Fibroblast of the conjunctiva (primary cell): Measurements from ENCODE around the gene TBX15.
"Not testable (repeated sequence)": the region's sequence is repeated elsewhere in the genome, so short reads cannot be mapped to it uniquely, and the experiment has no call there.

ENCODE experiments used
- DNase-seq: peaks from one replicate; pipeline ENCODE4 v3.0.0-alpha.2; 2010; ENCODE audit warnings: low read depth

The TBX15 gene

DNA sequence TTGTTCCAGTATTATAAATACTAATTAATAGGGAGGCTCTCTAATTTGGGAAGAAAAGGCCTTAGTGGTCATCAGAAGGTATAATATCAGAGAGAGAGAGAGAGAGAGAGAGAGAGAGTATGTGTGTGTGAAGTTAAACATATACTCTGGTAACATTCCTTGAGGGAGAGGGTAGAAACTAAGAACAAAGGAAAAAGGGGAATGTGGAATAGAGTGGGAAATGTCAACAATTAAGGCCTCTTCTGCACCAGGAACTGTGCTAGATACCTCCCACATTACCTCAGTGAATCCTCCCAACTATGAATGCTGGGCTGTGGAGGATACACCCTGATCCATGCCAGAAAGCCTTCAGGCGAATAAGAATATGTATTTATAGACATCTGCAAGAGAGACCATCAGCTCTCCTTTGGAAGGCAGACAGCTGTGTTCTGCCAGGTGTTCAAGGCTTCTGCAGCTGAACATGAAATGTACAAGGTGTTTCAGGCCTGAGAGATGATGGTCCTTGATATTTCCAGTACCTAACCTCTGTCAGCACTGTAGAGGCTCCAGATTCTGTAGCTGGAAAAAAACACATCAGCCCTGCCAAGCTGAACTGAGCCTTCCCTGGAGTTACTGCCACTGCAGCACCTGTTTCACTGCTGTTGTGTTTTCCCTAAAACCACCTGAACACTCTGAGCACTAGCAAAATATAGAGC is 29.1 kb downstream of the TBX15 start:
- DNase-seq: no peak

GRCh38 chr1:118958140-118958539 is 30.0 kb downstream of the TBX15 start:
- no peak for DNase-seq

- DNase-seq: not testable (repeated sequence)
Measured at GRCh38 chr1:118957579-118957978, 30.6 kb downstream of the TBX15 start.

DNA sequence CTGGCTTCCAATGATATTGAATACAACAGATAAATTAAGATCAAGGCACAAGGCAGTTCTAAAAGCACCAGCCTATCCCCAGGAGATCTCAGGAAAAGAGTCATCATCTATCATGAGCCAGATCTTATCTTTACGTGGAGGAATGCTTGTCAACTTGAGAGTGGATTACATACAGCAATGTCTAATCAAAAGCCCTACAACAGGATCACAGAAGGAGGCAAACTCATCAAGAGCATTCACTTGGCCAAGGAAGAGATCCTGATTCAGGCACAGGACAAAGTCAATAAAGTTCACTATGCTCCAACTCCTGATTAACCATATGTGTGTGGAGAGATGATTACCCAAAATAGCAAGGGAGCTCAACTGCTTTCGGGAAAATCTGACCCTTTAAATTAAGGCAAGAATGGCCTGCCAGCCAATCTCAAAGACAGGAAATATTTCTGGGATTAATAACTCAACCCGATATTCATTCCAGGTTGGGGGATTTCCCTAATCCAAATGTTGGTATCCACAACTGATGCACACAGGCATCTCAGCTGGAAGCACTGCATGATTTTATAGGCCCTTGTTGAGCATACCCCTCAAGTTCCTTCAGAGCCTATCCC is 33.7 kb downstream of the TBX15 start:
- DNase-seq: no peak

DNA sequence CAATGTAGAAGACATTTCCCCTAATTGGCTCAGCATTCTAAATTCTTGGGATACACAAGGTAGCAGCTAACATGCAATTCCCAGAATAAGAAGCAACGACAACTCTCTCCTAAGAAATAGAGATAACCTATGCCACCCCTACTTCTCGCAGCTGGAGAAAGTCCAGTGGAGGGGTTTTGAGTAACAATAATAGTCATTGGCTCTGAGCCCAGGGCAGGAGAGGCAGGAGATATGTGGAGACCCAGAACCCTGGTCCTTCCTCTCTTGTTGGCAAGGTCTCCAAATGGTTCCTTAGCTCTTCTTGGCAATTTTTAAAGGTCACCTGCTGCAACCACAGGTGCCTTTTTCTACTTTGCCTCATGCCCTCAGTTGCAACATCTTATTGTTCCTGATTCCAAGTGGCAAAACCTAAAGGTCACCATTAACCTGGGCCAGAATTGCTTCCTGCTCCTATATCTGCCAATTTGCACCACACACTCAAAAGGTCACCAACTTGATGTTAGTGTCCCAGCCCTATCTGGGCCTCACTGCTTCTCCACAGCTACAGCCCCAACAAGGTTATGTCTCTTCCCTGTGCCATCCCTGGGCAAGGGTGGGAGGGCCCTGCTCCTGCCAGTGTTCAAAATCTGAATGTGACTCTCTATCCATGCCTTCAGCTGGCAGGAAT is 36.7 kb downstream of the TBX15 start:
- DNase-seq: no peak

DNA sequence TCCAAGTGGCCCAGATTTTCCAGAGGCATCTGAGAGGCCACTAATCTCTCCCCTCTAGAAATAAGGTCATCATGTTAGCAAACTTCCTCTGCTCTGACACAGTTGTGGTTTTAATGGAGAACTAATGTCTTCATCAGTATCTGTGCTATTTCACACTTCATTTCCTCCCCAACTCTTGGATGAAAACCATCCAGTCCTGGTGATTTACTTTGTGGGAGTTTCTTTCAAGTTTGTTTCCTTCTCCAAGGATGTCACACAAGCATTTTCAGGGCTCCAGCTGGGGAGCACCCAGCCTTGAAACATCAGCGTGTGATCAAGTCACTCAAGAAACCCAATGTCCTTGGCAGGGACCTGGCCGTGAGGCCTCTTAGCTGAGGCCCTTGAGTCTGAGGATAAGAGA is 38.8 kb downstream of the TBX15 start:
- no peak for DNase-seq

DNA sequence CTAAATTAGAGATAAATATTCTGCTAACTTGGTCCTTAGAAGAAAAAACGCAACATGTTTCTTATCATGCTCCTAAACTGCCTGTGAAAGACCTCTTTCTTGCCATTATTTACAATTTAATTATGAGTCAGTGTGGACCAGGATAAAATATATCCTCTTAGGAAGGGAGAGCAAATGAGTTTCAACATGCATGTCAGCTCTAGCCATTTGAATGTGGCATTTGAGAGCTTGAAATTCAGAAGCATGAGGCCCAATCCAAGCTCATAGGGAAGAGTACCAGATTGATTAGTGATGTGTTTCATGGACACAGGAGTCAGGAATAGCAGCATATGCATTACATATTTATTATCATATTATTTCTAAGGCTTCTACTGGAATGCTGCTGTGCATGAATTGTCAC is 39.3 kb downstream of the TBX15 start:
- DNase-seq: no peak

- no peak for DNase-seq
Measured at GRCh38 chr1:118948351-118948750, 39.8 kb downstream of the TBX15 start.

DNA sequence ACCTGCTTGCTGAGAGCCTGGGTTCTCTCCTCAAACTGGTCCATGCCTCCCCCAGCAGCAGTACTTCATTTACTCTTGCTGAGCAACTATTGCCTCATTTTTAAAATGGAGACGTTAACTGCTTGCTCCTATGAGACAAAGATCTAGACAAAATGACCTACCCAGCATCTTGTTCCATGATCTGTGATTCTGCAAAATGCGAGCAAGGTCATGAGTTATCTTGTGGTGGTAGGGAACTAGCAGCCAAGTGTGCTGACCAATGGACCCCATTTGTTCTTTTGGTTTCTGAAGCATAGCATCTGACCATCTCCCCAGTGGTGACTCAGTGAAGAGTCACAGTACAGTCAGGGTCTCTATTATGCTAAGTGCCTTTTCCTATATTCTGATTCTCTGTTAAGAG is 40.4 kb downstream of the TBX15 start:
- DNase-seq: peak; percentile 50

GRCh38 chr1:118947003-118947765 is 41.0 kb downstream of the TBX15 start:
- no peak for DNase-seq

DNA sequence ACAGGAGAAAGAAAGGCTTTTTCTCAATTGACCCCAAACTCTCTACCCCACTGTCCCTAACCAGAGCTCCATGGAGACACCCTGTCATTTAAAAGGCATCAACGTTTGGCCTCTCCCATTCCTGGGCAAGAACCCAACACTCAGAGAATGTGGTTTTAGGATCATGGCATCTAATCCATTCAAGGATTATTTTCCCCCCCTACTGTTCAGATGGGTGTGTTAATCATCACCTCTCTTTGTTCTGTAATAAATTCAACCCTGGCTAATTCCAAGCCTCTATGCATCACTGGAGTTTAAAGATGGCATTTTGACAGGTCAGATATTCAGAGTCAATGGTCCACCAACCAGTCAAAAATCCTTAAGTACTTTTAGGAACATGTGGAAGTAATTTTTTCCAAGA is 42.7 kb downstream of the TBX15 start:
- DNase-seq: no peak

DNA sequence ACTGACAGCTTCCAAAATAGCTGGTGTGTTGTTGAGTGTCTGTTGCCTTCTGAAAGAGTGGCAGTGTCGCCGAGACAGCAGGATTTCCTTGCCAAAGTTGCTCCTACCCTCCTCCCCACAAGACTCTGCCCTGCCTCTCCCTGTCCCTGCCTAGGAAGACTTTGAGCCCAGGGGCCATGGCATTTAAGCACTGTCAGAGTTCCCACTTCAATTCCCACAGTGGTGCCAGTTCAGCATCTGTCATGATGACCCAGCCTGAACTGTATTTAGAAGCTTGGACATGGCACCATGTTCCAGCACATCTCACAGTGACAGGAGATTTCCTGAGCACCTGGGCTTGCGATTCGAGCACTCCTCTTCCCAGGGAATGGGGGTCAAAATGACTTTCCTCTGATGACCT is 43.6 kb downstream of the TBX15 start:
- DNase-seq: no peak

DNA sequence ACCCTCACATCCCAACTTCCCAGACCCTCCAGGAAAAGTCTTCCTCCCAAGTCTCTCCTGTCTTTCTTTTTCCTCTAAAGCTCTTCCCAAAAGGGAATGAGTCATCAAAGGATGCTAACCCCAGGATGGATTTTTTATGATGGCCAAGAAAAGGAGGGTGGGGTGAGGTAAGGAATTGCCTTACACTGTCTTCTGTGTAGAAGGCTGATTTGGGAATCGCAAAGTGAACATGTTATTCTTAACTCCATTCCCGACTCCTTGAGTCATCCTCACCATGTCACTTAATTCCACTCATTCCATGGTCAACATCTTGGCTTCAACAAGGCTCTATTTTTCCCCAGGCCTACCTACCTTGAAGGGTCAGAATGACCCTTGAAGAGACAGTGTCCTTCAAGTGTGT is 44.0 kb downstream of the TBX15 start:
- DNase-seq: no peak

- DNase-seq: no peak
Measured at GRCh38 chr1:118940957-118941356, 47.2 kb downstream of the TBX15 start.

DNA sequence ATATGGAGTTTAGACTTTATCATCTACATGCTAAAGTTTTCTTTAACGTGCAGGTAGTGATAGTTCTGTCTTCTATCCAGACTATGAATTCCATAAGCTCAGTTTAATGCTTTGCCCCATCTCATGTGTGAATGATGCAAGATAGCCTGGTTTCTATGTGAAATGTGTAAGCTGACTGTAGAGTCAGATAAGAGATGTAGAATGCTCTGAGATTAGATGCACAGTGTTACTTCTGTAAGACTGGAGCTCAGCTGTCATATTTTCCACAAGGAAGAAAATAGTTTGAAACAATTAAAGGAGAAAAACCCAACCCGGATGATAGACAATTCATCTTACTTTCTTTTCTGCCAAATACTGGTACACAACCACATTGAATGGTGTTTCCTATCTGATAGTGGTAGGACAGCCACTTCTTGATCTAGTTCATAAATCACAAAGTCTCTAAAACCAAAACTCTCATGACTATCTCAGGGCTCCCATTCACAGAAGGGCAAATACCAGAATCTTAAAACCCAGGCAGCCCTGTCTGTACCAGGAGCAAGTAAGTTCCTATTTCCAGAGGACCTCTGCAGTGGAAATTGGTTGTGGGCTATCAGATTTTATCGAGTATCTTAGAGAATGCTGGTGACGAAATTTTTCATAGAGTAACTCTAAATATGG is 50.6 kb downstream of the TBX15 start:
- DNase-seq: no peak

- no peak for DNase-seq
Measured at GRCh38 chr1:118934706-118935105, 53.4 kb downstream of the TBX15 start.

- DNase-seq: no peak
Measured at GRCh38 chr1:118933051-118933781, 54.9 kb downstream of the TBX15 start.

DNA sequence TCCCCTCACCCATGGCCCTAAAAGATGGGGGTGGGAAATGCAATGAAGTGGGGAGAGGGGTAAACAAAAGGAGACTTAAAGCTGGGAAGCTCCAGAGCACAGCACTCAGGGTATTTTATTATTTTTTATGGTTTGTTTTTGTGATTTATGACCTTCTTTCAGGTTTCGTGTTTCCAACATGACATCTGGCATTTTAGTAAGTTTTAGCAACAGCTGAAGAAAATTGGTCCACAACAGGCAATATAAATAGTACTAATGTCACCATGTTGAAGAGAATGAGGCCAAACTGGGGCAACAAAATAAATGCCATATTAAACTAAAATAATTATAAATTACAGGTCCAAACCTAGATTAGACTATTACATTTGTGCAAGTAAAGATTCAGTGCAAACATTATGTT is 56.3 kb downstream of the TBX15 start:
- no peak for DNase-seq

GRCh38 chr1:118928739-118929554 is 59.2 kb downstream of the TBX15 start:
- no peak for DNase-seq

GRCh38 chr1:118927427-118928187 is 60.5 kb downstream of the TBX15 start:
- DNase-seq: peak; percentile 61
